ENCODE data around the gene MAML2. TPM values are rescaled to one million over a fixed set of nuclear protein-coding genes. Genes with fewer than 3 reads are reported as not detected.
A peak's percentile ranks its signal among the peaks of the same experiment; 100 is the strongest.

The MAML2 gene
- total RNA-seq, 1 experiment from 2014 or later = 22.7 TPM

DNA sequence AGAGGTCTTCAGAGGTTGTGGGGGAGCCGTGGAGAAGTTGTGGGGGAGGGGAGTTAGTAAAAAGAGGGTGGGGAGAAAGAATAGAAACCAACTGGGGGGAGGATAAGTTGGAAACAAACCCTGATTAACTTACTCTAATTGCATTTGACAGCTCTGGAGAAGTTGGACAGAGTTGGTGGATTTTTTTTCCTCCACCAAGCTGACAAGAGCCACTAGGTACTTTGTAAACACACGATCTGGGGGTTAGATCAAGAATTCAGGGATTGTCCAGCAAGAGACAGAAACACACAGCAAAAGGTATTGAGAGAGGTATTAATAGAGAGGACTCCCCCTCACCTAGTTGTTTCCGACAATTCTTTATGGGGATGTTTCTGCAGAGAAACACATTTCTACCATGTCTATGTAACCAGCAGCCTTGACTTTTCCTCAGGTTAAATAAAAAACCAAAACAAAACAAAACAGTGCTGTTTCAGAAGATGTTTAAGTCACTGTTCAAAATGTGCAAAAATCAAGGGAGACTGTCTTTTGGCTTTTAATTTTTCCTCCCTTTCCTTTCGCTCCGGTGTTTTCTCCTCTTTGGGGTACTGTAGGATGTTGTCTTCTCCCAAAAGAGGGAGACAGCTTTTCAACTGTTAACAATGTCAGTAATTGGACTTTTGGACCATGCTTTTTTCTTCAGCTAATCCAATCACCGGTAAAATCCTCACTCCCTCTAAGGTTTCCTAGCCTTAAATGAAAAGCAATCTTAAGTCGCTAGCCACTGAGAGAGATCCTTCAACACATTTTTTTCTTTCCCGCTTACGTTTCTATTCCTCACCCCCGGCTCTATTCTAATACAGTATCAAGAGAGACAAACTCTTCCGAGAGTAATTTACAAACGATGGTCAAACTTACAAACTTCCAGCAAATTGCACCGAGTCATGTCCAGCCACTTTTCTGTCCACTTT, 708 bp downstream of the MAML2 start:
- Mint-ChIP-seq H3K36me3 (ENCODE audit: insufficient read depth, unreplicated experiment) (peaks cover 49% of the 10 kb centered on the region), H3K9me3 (ENCODE audit: low read depth, unreplicated experiment) (no peaks in the 10 kb centered on the region), H3K27me3 (ENCODE audit: unreplicated experiment) (no peaks in the 10 kb centered on the region), H3K27ac (ENCODE audit: unreplicated experiment) (peak overlapping the region; percentile 97), H3K4me1 (ENCODE audit: low read depth, unreplicated experiment) (peaks cover 28% of the 10 kb centered on the region), H3K4me3 (ENCODE audit: low read depth, unreplicated experiment) (peak overlapping the region; percentile 95)
- no peak for TF ChIP-seq CTCF (IDR thresholded peaks at IDR 0.05; ENCODE audit: unreplicated experiment)
- CTCF ChIA-PET = interaction anchor here (0.6 to 2.8 kb wide), 28 partner anchors 15 to 506 kb away, joined by 3 to 28 read pairs (median 5); partner anchors contain the start of genes CCDC82 and JRKL
- intact Hi-C loops (cut with micrococcal nuclease; ENCODE audit: unreplicated experiment) = loop anchor here (2.0 to 5.0 kb wide), 8 partner anchors 27 to 505 kb away; no protein-coding TSS in a partner anchor
- no peak for DNase-seq
- TSS peak; percentile 75 for BruUV-seq (replicated peaks)

GRCh38 chr11:96341211-96342013, 1.6 kb downstream of the MAML2 start:
- intact Hi-C loops (cut with micrococcal nuclease; ENCODE audit: unreplicated experiment) = loop anchor here (2.0 to 5.0 kb wide), 9 partner anchors 27 to 505 kb away; no protein-coding TSS in a partner anchor
- H3K4me1 Mint-ChIP-seq (ENCODE audit: low read depth, unreplicated experiment) = peaks cover 32% of the 10 kb centered on the region
- peak; percentile 65 for DNase-seq
- no peaks in the 10 kb centered on the region for H3K9me3 Mint-ChIP-seq (ENCODE audit: low read depth, unreplicated experiment)
- H3K4me3 Mint-ChIP-seq (ENCODE audit: low read depth, unreplicated experiment) = peak overlapping the region; percentile 95
- no peaks in the 10 kb centered on the region for H3K27me3 Mint-ChIP-seq (ENCODE audit: unreplicated experiment)
- CTCF ChIA-PET = interaction anchor here (0.7 to 2.8 kb wide), 8 partner anchors 16 to 492 kb away, joined by 3 to 28 read pairs (median 6); no protein-coding TSS in a partner anchor
- no peak for TF ChIP-seq CTCF (IDR thresholded peaks at IDR 0.05; ENCODE audit: unreplicated experiment)
- peak overlapping the region; percentile 97 for H3K27ac Mint-ChIP-seq (ENCODE audit: unreplicated experiment)
- no TSS peak for BruUV-seq (replicated peaks)
- peaks cover 49% of the 10 kb centered on the region for H3K36me3 Mint-ChIP-seq (ENCODE audit: insufficient read depth, unreplicated experiment)

- TSS peak; percentile 4 for BruUV-seq (replicated peaks)
- Mint-ChIP-seq H3K4me3 (ENCODE audit: low read depth, unreplicated experiment) (peak overlapping the region; percentile 95), H3K27me3 (ENCODE audit: unreplicated experiment) (no peaks in the 10 kb centered on the region), H3K4me1 (ENCODE audit: low read depth, unreplicated experiment) (peaks cover 39% of the 10 kb centered on the region), H3K27ac (ENCODE audit: unreplicated experiment) (peak overlapping the region; percentile 97), H3K9me3 (ENCODE audit: low read depth, unreplicated experiment) (no peaks in the 10 kb centered on the region), H3K36me3 (ENCODE audit: insufficient read depth, unreplicated experiment) (peaks cover 49% of the 10 kb centered on the region)
- intact Hi-C loops (cut with micrococcal nuclease; ENCODE audit: unreplicated experiment) = loop anchor here (2.0 to 5.0 kb wide), 6 partner anchors 34 to 328 kb away; no protein-coding TSS in a partner anchor
- TF ChIP-seq CTCF (IDR thresholded peaks at IDR 0.05; ENCODE audit: unreplicated experiment) = no peak
- CTCF ChIA-PET = interaction anchor here (0.7 to 1.9 kb wide), 5 partner anchors 16 to 491 kb away, joined by 3 to 6 read pairs (median 4); no protein-coding TSS in a partner anchor
- DNase-seq = no peak
Observed at GRCh38 chr11:96340555-96340885, 2.5 kb downstream of the MAML2 start.

Data from Calu3 (cell line).